Measurements from ENCODE around the gene PNMA3. TPM values are rescaled to one million over a fixed set of nuclear protein-coding genes. Genes with fewer than 3 reads are reported as not detected.

The PNMA3 gene
- total and polyA plus RNA-seq, 2 experiments from 2014 or later = 2.5 to 8.5 TPM

- TF ChIP-seq, protein P1, sequence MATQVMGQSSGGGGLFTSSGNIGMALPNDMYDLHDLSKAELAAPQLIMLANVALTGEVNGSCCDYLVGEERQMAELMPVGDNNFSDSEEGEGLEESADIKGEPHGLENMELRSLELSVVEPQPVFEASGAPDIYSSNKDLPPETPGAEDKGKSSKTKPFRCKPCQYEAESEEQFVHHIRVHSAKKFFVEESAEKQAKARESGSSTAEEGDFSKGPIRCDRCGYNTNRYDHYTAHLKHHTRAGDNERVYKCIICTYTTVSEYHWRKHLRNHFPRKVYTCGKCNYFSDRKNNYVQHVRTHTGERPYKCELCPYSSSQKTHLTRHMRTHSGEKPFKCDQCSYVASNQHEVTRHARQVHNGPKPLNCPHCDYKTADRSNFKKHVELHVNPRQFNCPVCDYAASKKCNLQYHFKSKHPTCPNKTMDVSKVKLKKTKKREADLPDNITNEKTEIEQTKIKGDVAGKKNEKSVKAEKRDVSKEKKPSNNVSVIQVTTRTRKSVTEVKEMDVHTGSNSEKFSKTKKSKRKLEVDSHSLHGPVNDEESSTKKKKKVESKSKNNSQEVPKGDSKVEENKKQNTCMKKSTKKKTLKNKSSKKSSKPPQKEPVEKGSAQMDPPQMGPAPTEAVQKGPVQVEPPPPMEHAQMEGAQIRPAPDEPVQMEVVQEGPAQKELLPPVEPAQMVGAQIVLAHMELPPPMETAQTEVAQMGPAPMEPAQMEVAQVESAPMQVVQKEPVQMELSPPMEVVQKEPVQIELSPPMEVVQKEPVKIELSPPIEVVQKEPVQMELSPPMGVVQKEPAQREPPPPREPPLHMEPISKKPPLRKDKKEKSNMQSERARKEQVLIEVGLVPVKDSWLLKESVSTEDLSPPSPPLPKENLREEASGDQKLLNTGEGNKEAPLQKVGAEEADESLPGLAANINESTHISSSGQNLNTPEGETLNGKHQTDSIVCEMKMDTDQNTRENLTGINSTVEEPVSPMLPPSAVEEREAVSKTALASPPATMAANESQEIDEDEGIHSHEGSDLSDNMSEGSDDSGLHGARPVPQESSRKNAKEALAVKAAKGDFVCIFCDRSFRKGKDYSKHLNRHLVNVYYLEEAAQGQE (IDR thresholded peaks at IDR 0.05; ENCODE audit: unreplicated experiment) = no peak
- TF ChIP-seq CREB1 (CRISPR knock-in tag; IDR thresholded peaks at IDR 0.05; ENCODE audit: low read depth) (no peak), NANOG (IDR thresholded peaks at IDR 0.05; ENCODE audit: borderline replicate concordance) (no peak)
Observed at GRCh38 chrX:153063315-153063714, 7.0 kb downstream of the PNMA3 start (continued).

- Mint-ChIP-seq H3K27ac (no peak overlapping the region), H3K9me3 (no peaks in the 10 kb centered on the region; the same call in 1 of the 3 replicates), H3K4me3 (no peak overlapping the region), H3K36me3 (ENCODE audit: low read depth) (no peaks in the 10 kb centered on the region), H3K4me1 (peaks cover 9% of the 10 kb centered on the region; the same call in 2 of the 3 replicates), H3K27me3 (ENCODE audit: insufficient read depth, low read depth, poor library complexity) (peaks cover 5% of the 10 kb centered on the region)
- no peaks in the 10 kb centered on the region for H3F3A ChIP-seq (replicated peaks; ENCODE audit: low read depth)
- no peak overlapping the region for H3K4me3 ChIP-seq
- no peaks in the 10 kb centered on the region for H3K79me2 ChIP-seq (replicated peaks; ENCODE audit: insufficient read depth)
- H3K4me2 ChIP-seq = no peak overlapping the region
- H3K27ac ChIP-seq (ENCODE audit: low read depth) = no peak overlapping the region
- no peaks in the 10 kb centered on the region for H3K27me3 ChIP-seq (ENCODE audit: insufficient read depth)
- no peak for TF ChIP-seq CREB1 (CRISPR knock-in tag; IDR thresholded peaks at IDR 0.05; ENCODE audit: low read depth)
- TF ChIP-seq, protein P2, sequence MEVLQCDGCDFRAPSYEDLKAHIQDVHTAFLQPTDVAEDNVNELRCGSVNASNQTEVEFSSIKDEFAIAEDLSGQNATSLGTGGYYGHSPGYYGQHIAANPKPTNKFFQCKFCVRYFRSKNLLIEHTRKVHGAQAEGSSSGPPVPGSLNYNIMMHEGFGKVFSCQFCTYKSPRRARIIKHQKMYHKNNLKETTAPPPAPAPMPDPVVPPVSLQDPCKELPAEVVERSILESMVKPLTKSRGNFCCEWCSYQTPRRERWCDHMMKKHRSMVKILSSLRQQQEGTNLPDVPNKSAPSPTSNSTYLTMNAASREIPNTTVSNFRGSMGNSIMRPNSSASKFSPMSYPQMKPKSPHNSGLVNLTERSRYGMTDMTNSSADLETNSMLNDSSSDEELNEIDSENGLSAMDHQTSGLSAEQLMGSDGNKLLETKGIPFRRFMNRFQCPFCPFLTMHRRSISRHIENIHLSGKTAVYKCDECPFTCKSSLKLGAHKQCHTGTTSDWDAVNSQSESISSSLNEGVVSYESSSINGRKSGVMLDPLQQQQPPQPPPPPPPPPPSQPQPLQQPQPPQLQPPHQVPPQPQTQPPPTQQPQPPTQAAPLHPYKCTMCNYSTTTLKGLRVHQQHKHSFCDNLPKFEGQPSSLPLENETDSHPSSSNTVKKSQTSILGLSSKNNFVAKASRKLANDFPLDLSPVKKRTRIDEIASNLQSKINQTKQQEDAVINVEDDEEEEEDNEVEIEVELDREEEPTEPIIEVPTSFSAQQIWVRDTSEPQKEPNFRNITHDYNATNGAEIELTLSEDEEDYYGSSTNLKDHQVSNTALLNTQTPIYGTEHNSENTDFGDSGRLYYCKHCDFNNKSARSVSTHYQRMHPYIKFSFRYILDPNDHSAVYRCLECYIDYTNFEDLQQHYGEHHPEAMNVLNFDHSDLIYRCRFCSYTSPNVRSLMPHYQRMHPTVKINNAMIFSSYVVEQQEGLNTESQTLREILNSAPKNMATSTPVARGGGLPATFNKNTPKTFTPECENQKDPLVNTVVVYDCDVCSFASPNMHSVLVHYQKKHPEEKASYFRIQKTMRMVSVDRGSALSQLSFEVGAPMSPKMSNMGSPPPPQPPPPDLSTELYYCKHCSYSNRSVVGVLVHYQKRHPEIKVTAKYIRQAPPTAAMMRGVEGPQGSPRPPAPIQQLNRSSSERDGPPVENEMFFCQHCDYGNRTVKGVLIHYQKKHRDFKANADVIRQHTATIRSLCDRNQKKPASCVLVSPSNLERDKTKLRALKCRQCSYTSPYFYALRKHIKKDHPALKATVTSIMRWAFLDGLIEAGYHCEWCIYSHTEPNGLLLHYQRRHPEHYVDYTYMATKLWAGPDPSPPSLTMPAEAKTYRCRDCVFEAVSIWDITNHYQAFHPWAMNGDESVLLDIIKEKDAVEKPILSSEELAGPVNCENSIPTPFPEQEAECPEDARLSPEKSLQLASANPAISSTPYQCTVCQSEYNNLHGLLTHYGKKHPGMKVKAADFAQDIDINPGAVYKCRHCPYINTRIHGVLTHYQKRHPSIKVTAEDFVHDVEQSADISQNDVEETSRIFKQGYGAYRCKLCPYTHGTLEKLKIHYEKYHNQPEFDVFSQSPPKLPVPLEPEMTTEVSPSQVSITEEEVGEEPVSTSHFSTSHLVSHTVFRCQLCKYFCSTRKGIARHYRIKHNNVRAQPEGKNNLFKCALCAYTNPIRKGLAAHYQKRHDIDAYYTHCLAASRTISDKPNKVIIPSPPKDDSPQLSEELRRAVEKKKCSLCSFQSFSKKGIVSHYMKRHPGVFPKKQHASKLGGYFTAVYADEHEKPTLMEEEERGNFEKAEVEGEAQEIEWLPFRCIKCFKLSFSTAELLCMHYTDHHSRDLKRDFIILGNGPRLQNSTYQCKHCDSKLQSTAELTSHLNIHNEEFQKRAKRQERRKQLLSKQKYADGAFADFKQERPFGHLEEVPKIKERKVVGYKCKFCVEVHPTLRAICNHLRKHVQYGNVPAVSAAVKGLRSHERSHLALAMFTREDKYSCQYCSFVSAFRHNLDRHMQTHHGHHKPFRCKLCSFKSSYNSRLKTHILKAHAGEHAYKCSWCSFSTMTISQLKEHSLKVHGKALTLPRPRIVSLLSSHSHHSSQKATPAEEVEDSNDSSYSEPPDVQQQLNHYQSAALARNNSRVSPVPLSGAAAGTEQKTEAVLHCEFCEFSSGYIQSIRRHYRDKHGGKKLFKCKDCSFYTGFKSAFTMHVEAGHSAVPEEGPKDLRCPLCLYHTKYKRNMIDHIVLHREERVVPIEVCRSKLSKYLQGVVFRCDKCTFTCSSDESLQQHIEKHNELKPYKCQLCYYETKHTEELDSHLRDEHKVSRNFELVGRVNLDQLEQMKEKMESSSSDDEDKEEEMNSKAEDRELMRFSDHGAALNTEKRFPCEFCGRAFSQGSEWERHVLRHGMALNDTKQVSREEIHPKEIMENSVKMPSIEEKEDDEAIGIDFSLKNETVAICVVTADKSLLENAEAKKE (CRISPR knock-in tag; IDR thresholded peaks at IDR 0.05) = no peak
- TF ChIP-seq, protein P3, sequence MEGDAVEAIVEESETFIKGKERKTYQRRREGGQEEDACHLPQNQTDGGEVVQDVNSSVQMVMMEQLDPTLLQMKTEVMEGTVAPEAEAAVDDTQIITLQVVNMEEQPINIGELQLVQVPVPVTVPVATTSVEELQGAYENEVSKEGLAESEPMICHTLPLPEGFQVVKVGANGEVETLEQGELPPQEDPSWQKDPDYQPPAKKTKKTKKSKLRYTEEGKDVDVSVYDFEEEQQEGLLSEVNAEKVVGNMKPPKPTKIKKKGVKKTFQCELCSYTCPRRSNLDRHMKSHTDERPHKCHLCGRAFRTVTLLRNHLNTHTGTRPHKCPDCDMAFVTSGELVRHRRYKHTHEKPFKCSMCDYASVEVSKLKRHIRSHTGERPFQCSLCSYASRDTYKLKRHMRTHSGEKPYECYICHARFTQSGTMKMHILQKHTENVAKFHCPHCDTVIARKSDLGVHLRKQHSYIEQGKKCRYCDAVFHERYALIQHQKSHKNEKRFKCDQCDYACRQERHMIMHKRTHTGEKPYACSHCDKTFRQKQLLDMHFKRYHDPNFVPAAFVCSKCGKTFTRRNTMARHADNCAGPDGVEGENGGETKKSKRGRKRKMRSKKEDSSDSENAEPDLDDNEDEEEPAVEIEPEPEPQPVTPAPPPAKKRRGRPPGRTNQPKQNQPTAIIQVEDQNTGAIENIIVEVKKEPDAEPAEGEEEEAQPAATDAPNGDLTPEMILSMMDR (conservative IDR thresholded peaks at IDR 0.05; ENCODE audit: low read depth in 2 of 2) = no peak
- TF ChIP-seq, protein P4, sequence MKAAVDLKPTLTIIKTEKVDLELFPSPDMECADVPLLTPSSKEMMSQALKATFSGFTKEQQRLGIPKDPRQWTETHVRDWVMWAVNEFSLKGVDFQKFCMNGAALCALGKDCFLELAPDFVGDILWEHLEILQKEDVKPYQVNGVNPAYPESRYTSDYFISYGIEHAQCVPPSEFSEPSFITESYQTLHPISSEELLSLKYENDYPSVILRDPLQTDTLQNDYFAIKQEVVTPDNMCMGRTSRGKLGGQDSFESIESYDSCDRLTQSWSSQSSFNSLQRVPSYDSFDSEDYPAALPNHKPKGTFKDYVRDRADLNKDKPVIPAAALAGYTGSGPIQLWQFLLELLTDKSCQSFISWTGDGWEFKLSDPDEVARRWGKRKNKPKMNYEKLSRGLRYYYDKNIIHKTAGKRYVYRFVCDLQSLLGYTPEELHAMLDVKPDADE (IDR thresholded peaks at IDR 0.05) = no peak
- DNase-seq (ENCODE audit: low spot score) = peak; percentile 13
- peaks cover 6% of the 10 kb centered on the region; the same call in 1 of the 2 replicates for H3K4me1 ChIP-seq (ENCODE audit: insufficient read depth)
- no peak overlapping the region for H2AFZ ChIP-seq
- ATAC-seq = no peak
- no peaks in the 10 kb centered on the region for H3K36me3 ChIP-seq (ENCODE audit: insufficient read depth)
- no peaks in the 10 kb centered on the region for H3K9me2 ChIP-seq (ENCODE audit: insufficient read depth)
- H4K20me1 ChIP-seq (replicated peaks; ENCODE audit: insufficient read depth) = no peaks in the 10 kb centered on the region
Observed at GRCh38 chrX:153064061-153064460, 7.8 kb downstream of the PNMA3 start.

All from GM23338 (cell line).